DMS79 (cell line): ENCODE results near the gene KCNMA1.

ENCODE experiments used
- DNase-seq: peaks from one replicate; lab custom pipeline; 2025; lab: John Stamatoyannopoulos, UW

KCNMA1 gene

GRCh38 chr10:77446700-77447099 lies 190.9 kb downstream of the KCNMA1 start:
- DNase-seq: no peak

GRCh38 chr10:77445547-77445946 lies 192.1 kb downstream of the KCNMA1 start:
- no peak for DNase-seq

- no peak for DNase-seq
These were observed 193.6 kb downstream of the KCNMA1 start for GRCh38 chr10:77444041-77444440.

DNA sequence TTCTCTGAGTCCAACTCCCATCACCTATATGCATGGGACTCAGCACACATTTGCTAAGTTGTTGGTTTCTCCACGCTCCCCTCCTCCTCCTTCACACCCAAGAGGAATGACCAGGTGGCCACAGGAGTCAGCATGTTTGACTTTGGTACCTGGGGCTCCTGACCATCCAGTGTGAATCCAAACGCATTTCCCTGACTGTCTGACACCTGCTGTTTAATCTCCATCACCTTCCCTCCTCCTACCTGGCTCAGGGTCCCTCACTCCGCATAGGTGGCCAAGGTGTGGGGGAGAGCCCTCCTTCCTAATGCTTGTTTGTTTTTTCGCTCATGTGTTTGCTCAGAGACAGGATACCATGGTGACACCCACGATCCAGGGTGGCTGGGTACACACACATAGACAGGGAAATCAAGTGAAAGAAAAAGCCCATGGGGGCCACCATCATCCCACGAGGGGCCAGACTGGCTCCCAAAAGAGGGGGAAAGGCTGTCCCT lies 194.9 kb downstream of the KCNMA1 start:
- DNase-seq: no peak

GRCh38 chr10:77441353-77442166 lies 196.0 kb downstream of the KCNMA1 start:
- DNase-seq: no peak

DNA sequence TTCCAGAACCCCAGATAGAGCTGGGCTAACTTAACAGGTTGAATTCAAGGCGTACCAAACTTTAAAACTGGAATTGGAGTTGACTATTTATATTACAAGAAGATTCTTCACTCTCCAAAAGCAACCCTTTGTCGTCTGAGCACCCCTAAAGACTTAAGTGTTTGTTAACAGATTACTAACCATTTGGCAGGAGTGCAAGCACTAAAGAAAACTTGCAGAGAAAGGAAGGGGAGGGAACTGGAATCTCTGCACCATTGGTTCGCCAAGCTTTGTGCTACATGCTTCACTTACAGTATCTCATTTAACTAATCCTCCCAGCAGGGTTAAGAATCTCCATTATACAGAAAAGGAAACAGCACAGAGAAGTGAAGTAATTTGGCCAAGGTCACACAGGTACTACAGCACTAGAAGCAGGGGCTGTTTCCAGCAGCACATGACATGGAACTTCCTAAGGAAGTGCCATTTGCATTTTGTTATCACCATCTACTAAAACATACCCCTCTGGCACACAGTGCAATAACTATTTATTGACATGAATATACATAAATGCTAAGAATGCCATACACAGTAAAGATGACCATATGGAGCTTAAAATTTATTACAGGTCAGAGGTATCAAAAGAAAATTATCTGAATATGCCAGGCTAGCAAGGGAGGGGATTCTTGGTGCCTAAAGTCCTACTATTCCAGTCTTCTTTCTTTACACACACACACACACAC lies 201.2 kb downstream of the KCNMA1 start:
- no peak for DNase-seq

DNA sequence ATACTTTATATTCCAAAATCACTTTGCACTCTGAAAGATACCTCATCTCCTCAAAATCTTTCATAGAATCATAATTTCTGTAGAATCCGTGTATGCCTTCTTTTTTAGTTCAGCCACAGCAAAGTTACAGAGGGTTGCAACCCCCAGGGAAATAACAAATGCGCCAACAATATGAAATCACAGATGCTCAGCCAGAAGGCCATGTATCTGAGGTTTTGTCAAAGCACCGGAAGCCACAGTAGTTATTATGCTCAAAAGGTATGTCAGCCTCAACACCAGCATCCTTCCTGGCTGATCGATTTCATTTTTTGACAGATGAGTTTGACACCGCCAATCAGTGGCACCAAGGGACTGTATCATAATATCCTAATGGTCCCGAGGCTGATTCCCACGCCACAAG lies 204.1 kb downstream of the KCNMA1 start:
- no peak for DNase-seq

DNA sequence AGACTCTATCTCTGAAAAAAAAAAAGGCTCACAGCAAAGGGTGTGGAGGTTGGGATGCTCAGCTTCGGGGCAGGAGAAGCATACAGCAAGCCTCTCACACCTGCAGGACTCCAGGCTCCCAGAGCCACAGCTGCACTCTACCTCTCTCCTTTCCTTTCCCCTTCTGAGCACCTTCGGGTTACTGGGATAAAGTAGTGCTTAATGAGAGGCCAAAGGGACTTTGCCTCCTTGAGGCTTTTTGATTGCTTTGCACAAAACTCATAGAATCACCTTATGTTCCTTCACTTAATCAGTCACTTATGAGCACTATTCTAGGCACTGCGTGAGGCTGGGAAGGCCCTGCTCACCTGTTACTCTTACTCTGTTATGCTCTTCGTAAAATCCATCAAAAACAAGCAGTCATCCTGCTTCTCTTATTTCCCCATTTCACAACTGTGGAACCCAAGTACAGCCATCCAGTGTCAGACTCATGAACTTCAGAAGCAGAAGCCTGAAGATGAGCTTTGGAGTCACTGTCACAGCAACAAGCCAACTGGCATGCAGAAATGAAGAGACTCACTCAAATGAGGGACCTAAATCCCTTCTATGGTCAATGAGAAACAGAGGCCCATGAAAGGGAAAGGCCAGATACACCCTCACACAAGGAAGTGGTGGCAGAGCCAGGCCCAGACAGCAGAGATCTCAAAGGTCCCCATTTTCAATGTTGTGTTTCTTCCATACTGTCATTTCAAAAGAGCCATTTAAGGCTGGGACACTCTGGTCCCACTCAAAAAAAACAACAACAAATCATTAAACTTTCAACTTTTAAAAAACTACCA lies 205.4 kb downstream of the KCNMA1 start:
- DNase-seq: no peak

GRCh38 chr10:77431209-77431611 lies 206.4 kb downstream of the KCNMA1 start:
- no peak for DNase-seq

- DNase-seq: no peak
These were observed 207.1 kb downstream of the KCNMA1 start for GRCh38 chr10:77430530-77430929.

- no peak for DNase-seq
These were observed 208.8 kb downstream of the KCNMA1 start for GRCh38 chr10:77428691-77429395.

- DNase-seq: no peak
These were observed 213.4 kb downstream of the KCNMA1 start for GRCh38 chr10:77424257-77424656.

- DNase-seq: no peak
These were observed 214.9 kb downstream of the KCNMA1 start for GRCh38 chr10:77422491-77423338.

DNA sequence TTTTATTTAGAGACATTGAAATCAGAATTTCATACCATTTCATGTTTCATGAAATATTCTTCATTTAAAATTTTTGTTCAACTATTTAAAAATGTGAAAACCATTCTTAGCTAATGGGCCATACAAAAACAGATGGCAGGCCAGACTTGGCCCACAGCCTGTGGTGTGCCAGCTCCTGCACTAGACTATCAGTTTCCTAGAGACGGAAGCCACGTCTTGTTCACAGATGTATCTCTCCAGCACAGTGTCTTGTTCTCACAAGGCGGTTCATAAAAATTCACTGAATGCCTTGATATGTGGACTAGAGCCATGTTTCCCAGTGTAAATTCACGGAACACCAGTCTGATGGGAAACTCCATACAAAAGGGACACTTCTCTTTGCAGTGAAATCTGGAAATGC lies 216.0 kb downstream of the KCNMA1 start:
- DNase-seq: no peak

GRCh38 chr10:77420947-77421523 lies 216.6 kb downstream of the KCNMA1 start:
- DNase-seq: peak; percentile 77

GRCh38 chr10:77419979-77420378 lies 217.6 kb downstream of the KCNMA1 start:
- no peak for DNase-seq

- DNase-seq: no peak
These were observed 218.6 kb downstream of the KCNMA1 start for GRCh38 chr10:77419056-77419455.

- DNase-seq: no peak
These were observed 219.6 kb downstream of the KCNMA1 start for GRCh38 chr10:77417806-77418640.

GRCh38 chr10:77417359-77417758 lies 220.2 kb downstream of the KCNMA1 start:
- no peak for DNase-seq
